ENCODE results near the gene SH2D5.

The SH2D5 gene

DNA sequence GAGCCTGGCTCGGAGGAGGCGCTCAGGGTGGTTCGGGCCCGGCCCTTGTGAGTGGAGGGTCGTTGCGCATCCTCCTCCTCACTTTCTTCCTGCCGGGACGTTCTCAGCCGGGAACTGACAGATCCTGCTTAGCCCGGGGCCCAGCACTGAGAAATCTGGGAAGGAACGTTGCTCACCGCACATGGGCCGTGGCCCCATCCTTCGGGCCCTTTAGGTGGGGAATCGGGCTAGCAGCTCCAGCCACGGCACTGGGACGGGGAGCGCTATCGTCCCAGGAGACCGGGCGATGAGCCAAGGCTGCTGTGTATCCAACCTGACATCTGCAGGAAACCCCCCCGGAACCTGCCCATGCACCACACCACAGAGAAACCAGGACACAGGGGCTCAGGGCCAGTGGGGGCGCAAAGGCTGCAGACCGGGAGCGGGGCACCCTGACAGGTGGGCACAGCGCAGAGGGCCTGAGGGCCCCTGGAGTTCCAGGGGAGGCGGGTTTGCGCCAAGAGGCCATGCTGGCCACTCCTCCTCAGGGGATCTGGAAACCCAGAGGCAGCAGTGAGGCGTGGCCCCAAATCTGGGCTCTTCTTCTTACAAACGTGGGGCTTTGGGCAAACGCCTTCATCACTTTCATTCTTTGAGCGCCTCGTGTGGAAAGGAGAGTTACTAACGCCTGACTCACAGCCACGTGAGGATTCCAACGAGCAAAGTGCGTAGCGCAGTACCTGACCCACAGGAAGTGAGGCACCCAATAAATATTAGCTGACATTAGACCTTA, at the start of gene SH2D5:
TSS of gene SH2D5 (minus strand) at position 116 of the 772 bp plus-strand sequence. CDS start 4,659 bp downstream, outside the sequence.
- DNase-seq (ENCODE audit: low read depth) = peak; percentile 99

DNA sequence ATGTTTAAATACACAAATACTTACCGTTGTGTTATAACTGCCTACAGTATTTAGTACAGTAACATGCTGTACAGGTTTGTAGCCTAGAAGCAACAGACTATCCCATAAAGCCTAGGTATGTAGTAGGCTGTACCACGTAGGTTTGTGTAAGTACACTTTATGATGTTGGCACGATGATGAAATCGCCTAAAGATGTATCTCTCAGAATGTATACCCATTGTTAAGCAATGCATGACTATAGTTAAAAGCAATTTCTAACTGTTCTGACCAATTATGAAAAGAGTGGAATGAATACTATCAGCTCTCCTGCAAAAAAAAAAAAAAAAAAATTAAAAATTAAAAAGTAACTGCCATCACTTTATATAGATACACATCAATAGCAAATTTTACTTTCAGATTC, 43.2 kb upstream of the SH2D5 start:
- DNase-seq (ENCODE audit: low read depth) = no peak

DNA sequence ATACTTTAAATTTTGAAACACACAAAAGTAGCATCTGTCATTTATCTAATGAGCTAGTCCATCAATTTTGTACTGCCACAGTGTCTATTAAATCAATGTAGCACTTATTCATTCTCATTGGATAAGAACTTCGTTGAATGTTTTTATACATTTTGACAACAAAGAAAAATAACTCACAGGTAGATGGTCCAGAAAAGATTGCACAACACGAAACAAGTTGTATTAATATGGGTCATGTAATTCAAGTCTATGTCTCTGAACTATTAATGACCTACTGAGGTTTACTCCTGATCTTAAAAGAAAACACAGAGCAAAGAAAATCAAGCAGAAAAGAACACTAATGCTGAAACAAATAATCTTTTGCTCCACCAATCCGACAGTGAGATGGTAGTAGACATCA, 39.3 kb upstream of the SH2D5 start:
- DNase-seq (ENCODE audit: low read depth) = no peak

DNA sequence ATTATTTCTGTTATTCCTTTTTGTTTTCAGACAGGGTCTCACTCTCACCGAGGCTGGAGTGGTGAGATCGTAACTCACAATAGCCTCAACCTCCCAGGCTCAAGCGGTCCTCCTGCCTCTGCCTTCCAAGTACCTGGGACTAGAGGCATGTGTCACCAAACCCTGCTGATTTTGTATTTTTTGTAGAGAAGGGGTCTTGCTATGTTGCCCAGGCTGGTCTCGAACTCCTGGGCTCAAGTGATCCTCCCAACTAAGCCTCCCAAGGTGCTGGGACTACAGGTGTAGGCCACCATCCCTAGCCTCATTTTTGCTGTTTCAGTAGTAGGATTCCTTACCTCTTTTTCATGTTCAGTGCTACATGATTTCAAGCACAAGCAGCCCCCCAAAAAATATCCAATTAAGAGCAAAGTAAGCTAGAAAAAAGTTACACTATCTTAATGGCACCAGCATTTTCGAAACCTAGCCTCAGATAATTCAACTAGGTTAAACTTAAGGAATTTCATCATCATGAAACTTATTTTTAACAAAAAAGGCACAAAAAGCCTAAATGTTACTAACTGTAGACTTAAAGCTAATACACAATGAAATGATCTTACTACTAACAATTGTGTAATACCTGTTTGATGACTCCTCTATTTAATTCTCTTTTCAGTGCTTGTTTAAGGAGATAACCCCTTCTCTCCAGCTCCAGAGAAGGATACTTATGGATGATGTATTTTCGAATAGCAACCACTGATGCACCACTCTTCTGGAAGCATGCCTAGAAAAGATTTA, 38.0 kb upstream of the SH2D5 start:
- DNase-seq (ENCODE audit: low read depth) = no peak

DNA sequence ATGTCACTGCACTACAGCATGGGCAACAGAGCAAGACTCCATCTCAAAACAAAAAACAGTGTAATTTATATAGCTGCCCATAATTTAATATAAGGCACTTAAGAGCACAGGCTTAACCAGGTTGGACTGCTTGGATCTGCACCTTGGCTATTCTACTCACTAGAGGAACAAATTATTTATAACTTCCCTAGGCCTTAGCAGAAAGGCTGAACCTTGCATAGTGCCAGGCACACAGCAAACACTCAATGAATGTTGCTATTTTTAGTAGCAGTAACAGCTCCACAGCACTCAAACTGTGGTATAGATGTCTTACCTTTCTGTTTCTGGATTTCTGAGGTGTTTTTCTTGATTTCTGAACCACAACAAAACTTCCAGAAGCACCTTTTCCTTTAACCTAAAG, 34.8 kb upstream of the SH2D5 start:
- no peak for DNase-seq (ENCODE audit: low read depth)

DNA sequence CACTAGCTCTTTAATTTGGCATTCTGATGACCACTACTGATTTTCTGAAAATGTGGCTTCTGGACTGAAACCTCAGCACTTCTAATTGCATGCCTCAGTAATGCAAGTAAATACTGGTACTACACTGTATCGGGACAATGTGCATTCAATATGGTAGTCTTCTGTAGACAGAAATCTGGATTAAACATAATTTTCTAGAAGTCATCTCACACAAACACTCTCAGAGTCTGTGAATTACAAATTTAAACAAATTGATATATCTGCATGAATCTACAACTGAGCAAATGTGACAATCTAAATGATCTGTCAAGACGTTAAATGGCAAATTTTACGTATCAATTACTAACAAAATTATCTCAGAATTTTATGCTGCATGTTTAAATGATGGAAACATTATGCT, 30.9 kb upstream of the SH2D5 start:
- DNase-seq (ENCODE audit: low read depth) = no peak

DNA sequence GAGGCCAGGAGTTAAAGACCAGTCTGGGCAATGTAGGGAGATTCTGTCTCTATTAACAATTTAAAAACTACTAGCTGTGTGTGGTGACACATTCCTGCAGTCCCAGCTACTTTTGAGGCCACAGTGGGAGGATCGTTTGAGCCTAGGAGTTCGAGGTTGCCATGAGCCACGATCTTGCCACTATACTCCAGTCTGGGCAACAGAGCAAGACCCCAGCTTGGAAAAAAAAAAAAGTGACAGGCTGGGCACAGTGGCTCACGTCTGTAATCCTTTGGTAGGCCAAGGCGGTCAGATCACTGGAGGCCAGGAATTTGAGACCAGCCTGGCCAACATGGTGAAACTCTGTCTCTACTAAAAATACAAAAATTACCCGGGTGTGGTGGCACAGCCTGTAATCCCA, 27.8 kb upstream of the SH2D5 start:
- DNase-seq (ENCODE audit: low read depth) = no peak

DNA sequence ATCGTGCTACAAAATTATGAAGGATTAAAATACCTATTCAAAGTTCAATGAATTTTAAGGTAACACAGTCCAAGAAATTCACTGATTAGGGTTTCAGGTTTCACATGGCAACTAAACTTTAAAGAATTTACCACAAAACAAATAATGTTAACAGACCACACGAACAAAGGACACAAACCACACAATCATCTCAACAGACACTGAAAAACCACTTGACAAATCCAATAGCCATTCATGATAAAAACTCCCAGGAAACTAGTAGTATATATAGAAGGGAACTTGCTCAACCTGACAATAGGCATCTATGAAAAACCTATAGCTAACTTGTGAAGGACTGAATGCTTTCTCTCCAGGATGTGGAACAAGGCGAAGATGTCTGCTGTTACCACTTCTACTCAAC, 21.1 kb upstream of the SH2D5 start:
- no peak for DNase-seq (ENCODE audit: low read depth)

DNA sequence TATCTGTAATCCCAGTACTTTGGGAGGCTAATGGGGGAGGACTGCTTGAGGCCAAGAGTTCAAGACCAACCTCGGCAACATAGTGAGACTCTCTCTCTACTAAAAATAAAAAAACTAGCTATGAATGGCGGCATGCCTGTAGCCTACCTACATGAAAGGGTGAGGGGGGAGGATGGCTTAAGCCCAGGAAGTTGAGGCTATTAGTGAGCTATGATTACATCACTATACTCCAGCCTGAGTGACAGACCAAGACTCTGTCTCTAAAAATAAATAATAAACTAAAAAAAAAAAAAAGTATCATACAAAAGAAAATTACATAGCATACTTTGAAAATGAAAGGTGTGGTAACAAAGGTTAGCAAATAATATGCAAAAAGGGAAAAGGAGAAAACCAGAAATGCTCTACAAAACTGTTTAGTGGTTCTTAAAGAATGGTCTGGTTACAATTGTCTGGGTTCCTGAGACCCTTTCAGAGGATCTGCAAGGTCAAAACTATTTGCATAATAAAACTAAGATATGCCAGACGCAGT, 19.0 kb upstream of the SH2D5 start:
- no peak for DNase-seq (ENCODE audit: low read depth)

DNA sequence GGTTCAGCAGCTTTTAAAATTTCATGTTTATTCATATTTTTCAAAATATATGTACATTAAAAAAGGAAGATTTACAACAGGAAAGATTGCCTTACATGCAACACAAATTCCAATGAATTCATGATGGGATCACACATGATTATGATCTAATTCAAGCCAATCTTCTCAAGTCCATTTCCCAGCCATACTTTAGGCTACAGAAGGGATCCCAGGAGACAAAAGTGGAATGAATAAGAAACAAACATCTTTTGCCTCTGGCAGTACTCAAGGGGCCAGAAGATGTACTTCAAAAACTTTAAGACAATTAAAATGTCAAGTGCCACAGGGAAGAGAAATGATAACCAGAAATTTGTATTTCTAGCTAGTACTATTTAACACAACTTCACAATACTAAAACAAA, 10.2 kb upstream of the SH2D5 start:
- no peak for DNase-seq (ENCODE audit: low read depth)

DNA sequence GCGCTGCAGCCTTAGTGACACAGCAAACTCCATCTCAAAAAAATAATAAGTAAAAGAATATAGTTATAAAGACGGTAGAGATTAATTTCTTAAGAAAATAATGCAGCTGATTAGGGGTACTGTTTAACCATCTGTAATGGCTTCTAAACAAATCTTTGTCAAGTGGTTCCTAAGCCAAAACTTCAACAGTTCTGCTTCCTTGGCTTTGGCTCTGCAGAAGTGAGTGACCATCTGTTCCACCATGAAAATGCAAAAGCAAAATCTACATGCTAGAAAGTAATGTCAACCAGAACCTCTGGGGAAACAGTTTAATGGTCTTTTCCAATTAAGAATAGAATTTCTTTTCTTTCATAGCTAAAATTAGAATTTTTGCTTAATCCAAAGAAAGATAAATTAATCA, 8.3 kb upstream of the SH2D5 start:
- DNase-seq (ENCODE audit: low read depth) = no peak

DNA sequence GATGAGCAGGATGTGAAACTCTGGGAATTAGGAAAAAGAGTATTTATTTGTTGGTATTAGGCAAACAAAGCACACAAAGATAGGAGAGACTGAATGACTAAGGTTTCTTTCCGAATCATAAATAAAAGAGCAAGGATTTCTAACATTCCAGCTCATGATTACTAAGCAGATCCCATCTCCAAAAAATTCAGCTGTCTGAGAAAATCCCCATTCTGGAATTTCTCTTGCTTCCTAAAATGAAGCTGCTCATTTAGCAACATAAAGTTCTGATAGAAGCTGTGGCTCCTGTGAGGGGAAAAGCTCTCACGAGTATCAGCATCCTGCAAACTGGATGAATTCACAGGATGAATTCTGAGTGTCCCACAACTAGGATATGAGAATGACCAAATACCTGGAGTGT, 6.7 kb upstream of the SH2D5 start:
- DNase-seq (ENCODE audit: low read depth) = peak; percentile 69

DNA sequence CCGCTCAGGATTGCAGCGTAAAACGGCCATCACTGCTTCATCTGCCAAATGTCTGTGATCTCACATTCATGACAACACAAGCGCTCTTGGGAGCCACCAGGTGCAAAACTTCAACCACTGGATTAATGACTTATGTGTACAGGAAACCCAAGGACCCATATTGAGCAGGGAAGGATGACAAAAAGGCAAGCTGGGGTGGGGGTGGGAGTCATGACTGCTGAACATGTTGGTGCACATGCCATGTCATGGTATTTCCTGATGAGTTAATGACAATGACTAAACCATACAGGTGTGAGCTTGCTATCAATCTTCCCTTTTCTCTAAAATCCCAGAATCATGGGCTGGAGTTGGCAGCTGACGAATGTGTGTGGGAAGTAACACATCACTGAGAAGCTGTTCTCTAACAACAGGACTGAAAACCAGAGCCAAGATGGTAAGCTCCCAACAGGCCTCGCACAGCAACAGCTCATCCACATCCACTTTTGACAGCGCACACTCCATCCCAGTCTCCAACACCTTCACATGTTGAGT, 3.1 kb upstream of the SH2D5 start:
- no peak for DNase-seq (ENCODE audit: low read depth)

DNA sequence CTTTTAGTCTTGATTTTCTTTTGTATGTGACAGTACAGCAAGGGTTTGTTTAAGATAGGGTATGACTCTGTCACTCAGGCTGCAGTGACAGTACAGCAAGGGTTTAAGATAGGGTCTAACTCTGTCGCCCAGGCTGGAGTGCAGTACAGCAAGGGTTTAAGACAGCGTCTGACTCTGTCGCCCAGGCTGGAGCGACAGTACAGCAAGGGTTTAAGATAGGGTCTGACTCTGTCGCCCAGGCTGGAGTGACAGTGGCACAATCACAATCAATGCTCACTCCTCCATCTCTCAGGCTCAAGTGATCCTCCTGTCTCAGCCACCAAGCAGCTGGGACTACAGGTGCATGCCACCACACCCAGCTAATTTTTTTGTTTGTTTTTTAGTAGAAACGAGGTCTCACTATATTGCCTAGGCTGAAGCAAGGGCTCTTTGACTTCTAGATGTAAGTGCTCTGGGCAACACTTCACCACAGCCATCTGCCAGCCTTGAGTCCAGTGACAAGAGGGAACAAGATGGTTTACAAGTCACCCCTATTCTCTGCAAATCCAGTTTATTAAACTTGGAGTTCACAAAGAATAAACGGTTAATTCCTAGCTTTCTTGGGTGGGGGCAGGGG, 965 bp upstream of the SH2D5 start:
- no peak for DNase-seq (ENCODE audit: low read depth)

DNA sequence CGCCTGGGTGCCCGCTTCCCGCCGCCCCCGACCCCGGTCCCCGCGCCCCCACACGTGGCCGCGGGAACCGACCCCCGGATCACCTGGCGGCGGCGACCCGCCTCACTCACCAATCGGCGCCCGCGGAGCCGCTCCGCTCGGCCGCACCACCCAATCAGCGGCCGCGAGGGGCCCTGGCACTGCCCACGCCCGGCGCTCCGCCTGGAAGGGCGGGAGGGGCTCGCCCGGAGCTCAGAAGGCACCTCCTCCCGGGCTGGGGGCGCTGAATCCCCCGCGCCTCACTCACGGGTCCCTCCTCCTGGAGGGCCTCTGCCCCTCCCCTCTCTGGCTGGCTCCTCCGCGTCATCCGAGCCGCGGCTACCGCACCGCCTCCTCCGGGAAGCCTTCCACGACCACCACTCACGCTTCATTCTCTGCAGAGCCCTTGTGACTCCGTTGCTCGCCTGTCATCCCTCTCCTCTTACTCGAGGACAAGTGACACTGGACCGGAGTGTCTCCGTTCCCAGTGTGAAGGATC, 374 bp downstream of the SH2D5 start:
- peak; percentile 49 for DNase-seq (ENCODE audit: low read depth)

DNA sequence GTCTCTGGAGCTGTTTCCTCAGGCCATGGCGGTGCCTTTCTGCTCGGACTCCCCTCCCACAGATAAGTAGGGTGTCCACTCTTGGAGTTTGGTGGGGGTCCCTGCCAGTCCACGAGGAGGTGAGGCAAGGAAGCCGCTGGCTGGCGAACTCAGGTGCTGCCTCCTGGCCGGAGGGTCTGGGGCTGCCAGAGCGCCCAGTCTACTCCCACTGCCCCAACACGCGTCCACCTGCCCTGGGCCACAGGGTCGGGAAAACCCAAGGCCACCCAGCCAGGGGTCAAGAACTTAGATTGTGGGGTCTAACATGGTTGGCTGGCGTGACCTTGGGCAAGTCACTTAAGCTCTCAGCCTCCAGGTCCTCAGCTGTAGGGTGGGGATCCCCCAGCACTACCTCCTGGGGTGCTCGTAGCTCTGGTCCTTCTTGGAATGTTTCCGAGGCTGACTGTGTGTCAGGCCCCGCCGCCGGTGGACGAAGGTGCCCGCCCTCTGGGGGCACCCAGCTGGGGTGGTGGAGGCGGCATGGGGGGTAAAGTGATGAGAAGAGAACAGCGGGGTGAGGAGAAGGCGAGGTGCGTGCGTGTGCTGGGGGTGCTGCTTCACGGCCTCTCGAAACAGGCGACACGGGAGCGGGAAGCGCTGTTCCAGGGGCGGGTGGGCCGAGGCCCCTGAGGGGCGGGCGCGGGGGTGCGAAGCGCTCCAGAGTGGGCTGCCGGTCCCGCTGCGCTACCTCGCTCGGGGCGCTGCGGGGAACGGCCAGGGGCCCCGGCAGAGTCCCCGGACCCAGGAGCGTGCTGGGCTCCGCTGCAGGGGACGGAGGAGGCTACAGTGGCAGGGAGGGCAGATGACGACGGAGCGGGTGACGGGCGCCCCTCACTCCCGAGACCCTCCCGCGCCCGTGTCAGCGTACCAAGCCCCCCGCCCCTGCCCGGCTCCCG, 1.2 kb downstream of the SH2D5 start:
- DNase-seq (ENCODE audit: low read depth) = no peak

DNA sequence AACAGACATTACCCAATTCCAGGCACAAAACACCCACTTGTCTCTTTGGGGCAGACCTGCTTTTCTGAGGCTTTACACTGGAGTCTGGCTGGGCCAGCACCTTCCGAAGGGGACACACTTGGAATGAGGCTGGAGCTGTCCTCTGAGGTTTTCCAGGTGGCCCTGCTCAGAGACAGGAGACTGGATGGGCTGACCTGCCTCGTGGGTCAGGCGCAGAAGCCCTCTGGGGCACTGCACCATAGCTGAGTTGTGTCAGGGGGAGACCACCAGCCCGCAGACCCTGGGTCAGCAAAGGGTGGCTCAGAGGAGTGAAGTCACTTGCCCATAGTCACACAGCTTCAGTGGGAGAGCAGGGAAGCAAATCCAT, 1.8 kb downstream of the SH2D5 start:
- DNase-seq (ENCODE audit: low read depth) = no peak

DNA sequence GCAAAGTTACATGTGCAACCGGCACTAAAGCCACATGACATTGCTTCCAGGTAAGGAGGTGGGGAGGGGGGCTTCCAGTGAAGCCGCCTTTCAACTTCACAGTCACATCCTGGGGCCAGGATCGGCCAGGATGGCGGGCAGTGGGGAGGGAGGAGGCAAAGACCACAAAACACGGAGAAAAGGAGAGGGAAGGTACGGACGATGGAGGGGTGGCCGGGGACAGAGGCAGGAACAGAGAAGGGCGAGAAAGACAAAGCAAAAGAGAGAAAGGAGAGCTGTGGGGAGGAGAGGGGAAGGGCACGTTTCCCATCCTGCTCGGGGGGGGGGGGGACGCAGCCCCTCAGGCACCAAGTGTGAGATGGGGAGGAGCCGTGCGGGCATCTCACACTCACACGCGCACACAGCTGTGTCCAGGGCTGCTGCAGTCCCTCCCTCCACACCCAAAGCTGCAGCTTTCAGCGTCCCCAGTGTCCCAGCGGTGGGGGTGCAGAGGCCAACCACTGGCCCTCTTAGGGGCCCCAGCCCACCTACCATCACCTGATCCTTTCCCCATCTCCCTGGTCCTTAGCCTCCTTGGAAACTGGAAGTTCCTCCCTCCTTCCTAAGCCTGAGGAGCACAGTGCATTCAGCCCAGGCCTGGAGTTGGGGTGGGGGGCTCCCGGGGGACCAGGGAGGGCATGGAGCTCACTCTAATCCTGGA, 2.4 kb downstream of the SH2D5 start:
- no peak for DNase-seq (ENCODE audit: low read depth)

DNA sequence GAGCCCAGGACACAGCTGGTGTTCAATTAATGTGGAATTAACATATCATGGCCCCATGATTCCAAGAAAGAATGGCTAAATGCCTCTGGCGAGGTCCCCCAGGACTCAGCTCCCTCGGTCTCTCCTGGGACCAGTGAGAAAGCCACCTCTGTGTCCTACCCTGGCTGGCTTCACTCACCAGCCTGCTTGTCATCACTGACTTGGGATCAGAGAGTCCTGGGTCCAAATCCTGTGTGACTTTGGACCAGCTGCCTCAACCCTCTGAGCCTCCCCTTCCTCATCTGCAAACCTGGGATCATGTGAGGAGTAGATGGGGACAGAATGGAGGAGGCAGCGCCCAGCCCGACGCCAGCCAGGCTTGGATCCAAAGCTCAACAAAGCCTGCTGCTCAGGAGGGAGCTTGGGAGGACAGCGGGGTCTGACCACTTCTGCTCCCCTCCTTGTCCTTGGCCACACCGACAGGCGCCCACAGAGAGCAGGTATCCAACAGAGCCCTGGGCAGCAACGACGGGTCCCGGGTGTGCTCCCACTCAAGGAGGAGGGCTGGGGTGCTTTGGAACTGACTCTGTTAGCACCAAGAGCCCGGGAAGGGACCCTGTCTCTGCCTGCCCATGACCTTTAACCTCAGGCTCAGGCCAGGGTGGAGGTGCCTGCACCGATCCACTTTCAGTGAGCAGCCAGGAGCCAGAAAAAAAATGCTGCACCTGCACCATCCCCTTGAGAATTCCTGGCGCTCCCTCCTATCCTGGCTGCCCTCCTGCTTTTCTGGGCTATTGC, 3.2 kb downstream of the SH2D5 start:
- DNase-seq (ENCODE audit: low read depth) = no peak
